ENCODE data around the gene PSMA8. TPM values are rescaled to one million over a fixed set of nuclear protein-coding genes. Genes with fewer than 3 reads are reported as not detected.

Gene PSMA8
- total RNA-seq (0.66 TPM), polyA plus RNA-seq (0.84 TPM)
- long read RNA-seq, donor 1, result 0 reads
- long read RNA-seq, donor 2, partial matches to known transcripts, result 0 of 2 reads
- long read RNA-seq, donor 2, other reads (novel, unspliced or antisense), result 0 of 2 reads
- long read RNA-seq, donor 3, partial matches to known transcripts, result 0 of 1 reads
- long read RNA-seq, donor 3, other reads (novel, unspliced or antisense), result 0 of 1 reads
- long read RNA-seq, donor 4, result 0 reads
- long read RNA-seq, donor 5, partial matches to known transcripts, result 258 of 258 reads
- long read RNA-seq, donor 5, other reads (novel, unspliced or antisense), result 0 of 258 reads
- long read RNA-seq, donor 6, result 0 reads
- long read RNA-seq, donor 7, result 0 reads
- long read RNA-seq, donor 8, result 0 reads
- long read RNA-seq, donor 9, partial matches to known transcripts, result 0 of 1 reads
- long read RNA-seq, donor 9, other reads (novel, unspliced or antisense), result 0 of 1 reads
- long read RNA-seq, donor 10, partial matches to known transcripts, result 150 of 150 reads
- long read RNA-seq, donor 10, other reads (novel, unspliced or antisense), result 0 of 150 reads

DNA sequence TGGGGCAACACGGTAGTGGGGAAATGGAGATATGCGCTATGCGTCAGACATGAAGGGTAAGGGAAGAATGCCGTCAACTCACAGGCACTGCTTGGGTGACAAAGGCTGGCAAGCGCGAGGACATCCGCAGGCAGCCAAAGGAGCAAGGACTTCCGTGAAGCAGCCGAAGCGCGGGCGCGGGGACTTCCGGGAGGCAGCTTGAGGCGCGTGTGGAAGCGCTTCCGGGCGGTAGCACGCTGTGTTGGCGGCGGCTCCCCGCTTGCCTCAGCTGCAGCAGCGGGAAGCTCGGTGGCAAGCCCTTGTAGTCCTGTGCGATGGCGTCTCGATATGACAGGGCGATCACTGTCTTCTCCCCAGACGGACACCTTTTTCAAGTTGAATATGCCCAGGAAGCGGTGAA lies at the start of gene PSMA8:
Gene PSMA8, plus strand, starts transcription at position 218 of the 400 bp plus-strand sequence. Its CDS starts 97 bp downstream, at position 315.
- DNase-seq (ENCODE audit: low read depth in 6 of 9, low spot score in 9 of 9), result peak in 6 of 9 donors; percentile 9 to 53 (median 36)
- peaks cover 0 to 6% of the 10 kb centered on the region in 2 donors for H3K9me3 ChIP-seq (ENCODE audit: control insufficient read depth in 2 of 2, insufficient read depth in 1 of 2, low read length in 1 of 2)
- H3K27ac ChIP-seq (ENCODE audit: low read depth in 1 of 2, low read length in 1 of 2), result no peak within 1 kb of the TSS
- 78% methylated on average over 31 of the region's 31 CpGs for WGBS
- no peaks in the 10 kb centered on the region for H3K27me3 ChIP-seq (ENCODE audit: control insufficient read depth in 2 of 2, insufficient read depth in 1 of 2, low read length in 1 of 2)
- no peaks in the 10 kb centered on the region for H3K36me3 ChIP-seq (ENCODE audit: control insufficient read depth in 2 of 2, insufficient read depth in 2 of 2, low read length in 1 of 2)
- H3K4me3 ChIP-seq (ENCODE audit: low read length in 2 of 2), result peak within 1 kb of the TSS in 1 of 2 donors; percentile 27
- H3K4me1 ChIP-seq (ENCODE audit: control insufficient read depth in 2 of 2, insufficient read depth in 2 of 2, low read length in 2 of 2), result no peaks in the 10 kb centered on the region

DNA sequence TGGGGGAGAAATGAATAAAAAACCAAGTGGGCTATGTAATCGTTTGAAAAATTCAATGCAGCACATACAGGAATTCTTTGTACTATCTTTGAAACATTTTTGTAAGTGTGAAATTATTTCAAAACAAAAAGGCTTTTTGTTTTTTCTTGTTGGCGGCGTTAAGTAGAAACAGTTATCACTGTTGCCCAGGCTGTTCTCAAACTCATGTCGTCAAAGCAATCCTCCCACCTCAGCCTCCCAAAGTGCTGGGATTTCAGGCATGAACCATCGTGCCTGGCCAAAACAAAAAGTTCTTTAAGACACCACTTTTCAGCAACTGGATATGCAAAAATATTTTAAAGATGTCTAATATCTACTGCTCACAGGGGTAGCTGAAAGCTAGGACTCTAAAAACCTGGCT lies 48.6 kb upstream of the PSMA8 start:
- no peak for DNase-seq (ENCODE audit: low read depth in 6 of 9, low spot score in 9 of 9)
- Histone ChIP-seq H3K9me3 (ENCODE audit: control insufficient read depth in 2 of 2, insufficient read depth in 1 of 2, low read length in 1 of 2) (no peaks in the 10 kb centered on the region), H3K4me3 (ENCODE audit: low read length in 2 of 2) (no peak overlapping the region), H3K27me3 (ENCODE audit: control insufficient read depth in 2 of 2, insufficient read depth in 1 of 2, low read length in 1 of 2) (no peaks in the 10 kb centered on the region), H3K36me3 (ENCODE audit: control insufficient read depth in 2 of 2, insufficient read depth in 2 of 2, low read length in 1 of 2) (peaks cover 7 to 23% of the 10 kb centered on the region in 2 donors), H3K27ac (ENCODE audit: low read depth in 1 of 2, low read length in 1 of 2) (no peak overlapping the region), H3K4me1 (ENCODE audit: control insufficient read depth in 2 of 2, insufficient read depth in 2 of 2, low read length in 2 of 2) (peaks cover 0 to 3% of the 10 kb centered on the region in 2 donors)
- 97% methylated on average over 5 of the region's 5 CpGs for WGBS

- Histone ChIP-seq H3K4me1 (ENCODE audit: control insufficient read depth in 2 of 2, insufficient read depth in 2 of 2, low read length in 2 of 2) (peaks cover 3 to 7% of the 10 kb centered on the region in 2 donors), H3K36me3 (ENCODE audit: control insufficient read depth in 2 of 2, insufficient read depth in 2 of 2, low read length in 1 of 2) (peaks cover 3 to 16% of the 10 kb centered on the region in 2 donors)
These were observed 46.7 kb upstream of the PSMA8 start for GRCh38 chr18:26086959-26087358.

GRCh38 chr18:26088487-26088886 lies 45.2 kb upstream of the PSMA8 start:
- no peak overlapping the region for H3K27ac ChIP-seq (ENCODE audit: low read depth in 1 of 2, low read length in 1 of 2)
- WGBS, result 66% methylated on average over 3 of the region's 3 CpGs
- peak in 1 of 9 donors; percentile 25 for DNase-seq (ENCODE audit: low read depth in 6 of 9, low spot score in 9 of 9)
- H3K27me3 ChIP-seq (ENCODE audit: control insufficient read depth in 2 of 2, insufficient read depth in 1 of 2, low read length in 1 of 2), result no peaks in the 10 kb centered on the region
- peaks cover 3 to 7% of the 10 kb centered on the region in 2 donors for H3K4me1 ChIP-seq (ENCODE audit: control insufficient read depth in 2 of 2, insufficient read depth in 2 of 2, low read length in 2 of 2)
- peaks cover 0 to 3% of the 10 kb centered on the region in 2 donors for H3K9me3 ChIP-seq (ENCODE audit: control insufficient read depth in 2 of 2, insufficient read depth in 1 of 2, low read length in 1 of 2)
- H3K36me3 ChIP-seq (ENCODE audit: control insufficient read depth in 2 of 2, insufficient read depth in 2 of 2, low read length in 1 of 2), result peaks cover 3 to 13% of the 10 kb centered on the region in 2 donors
- peak overlapping the region; percentile 96 to 98 for H3K4me3 ChIP-seq (ENCODE audit: low read length in 2 of 2)

More at GRCh38 chr18:26086959-26087358, 46.7 kb upstream of the PSMA8 start:
- Histone ChIP-seq H3K27me3 (ENCODE audit: control insufficient read depth in 2 of 2, insufficient read depth in 1 of 2, low read length in 1 of 2) (no peaks in the 10 kb centered on the region), H3K27ac (ENCODE audit: low read depth in 1 of 2, low read length in 1 of 2) (no peak overlapping the region), H3K4me3 (ENCODE audit: low read length in 2 of 2) (no peak overlapping the region), H3K9me3 (ENCODE audit: control insufficient read depth in 2 of 2, insufficient read depth in 1 of 2, low read length in 1 of 2) (peaks cover 0 to 3% of the 10 kb centered on the region in 2 donors)
- 89% methylated on average over 6 of the region's 6 CpGs for WGBS
- no peak for DNase-seq (ENCODE audit: low read depth in 6 of 9, low spot score in 9 of 9)

- Histone ChIP-seq H3K9me3 (ENCODE audit: control insufficient read depth in 2 of 2, insufficient read depth in 1 of 2, low read length in 1 of 2) (peaks cover 0 to 3% of the 10 kb centered on the region in 2 donors), H3K27ac (ENCODE audit: low read depth in 1 of 2, low read length in 1 of 2) (peak overlapping the region; percentile 0 to 97), H3K27me3 (ENCODE audit: control insufficient read depth in 2 of 2, insufficient read depth in 1 of 2, low read length in 1 of 2) (no peaks in the 10 kb centered on the region), H3K4me3 (ENCODE audit: low read length in 2 of 2) (peak overlapping the region; percentile 96 to 98), H3K36me3 (ENCODE audit: control insufficient read depth in 2 of 2, insufficient read depth in 2 of 2, low read length in 1 of 2) (peaks cover 3 to 11% of the 10 kb centered on the region in 2 donors), H3K4me1 (ENCODE audit: control insufficient read depth in 2 of 2, insufficient read depth in 2 of 2, low read length in 2 of 2) (peaks cover 3 to 7% of the 10 kb centered on the region in 2 donors)
- WGBS, result 3% methylated on average over 35 of the region's 35 CpGs
- peak in 7 of 9 donors; percentile 15 to 55 (median 28) for DNase-seq (ENCODE audit: low read depth in 6 of 9, low spot score in 9 of 9)
These were observed 44.2 kb upstream of the PSMA8 start for GRCh38 chr18:26089293-26090129.

DNA sequence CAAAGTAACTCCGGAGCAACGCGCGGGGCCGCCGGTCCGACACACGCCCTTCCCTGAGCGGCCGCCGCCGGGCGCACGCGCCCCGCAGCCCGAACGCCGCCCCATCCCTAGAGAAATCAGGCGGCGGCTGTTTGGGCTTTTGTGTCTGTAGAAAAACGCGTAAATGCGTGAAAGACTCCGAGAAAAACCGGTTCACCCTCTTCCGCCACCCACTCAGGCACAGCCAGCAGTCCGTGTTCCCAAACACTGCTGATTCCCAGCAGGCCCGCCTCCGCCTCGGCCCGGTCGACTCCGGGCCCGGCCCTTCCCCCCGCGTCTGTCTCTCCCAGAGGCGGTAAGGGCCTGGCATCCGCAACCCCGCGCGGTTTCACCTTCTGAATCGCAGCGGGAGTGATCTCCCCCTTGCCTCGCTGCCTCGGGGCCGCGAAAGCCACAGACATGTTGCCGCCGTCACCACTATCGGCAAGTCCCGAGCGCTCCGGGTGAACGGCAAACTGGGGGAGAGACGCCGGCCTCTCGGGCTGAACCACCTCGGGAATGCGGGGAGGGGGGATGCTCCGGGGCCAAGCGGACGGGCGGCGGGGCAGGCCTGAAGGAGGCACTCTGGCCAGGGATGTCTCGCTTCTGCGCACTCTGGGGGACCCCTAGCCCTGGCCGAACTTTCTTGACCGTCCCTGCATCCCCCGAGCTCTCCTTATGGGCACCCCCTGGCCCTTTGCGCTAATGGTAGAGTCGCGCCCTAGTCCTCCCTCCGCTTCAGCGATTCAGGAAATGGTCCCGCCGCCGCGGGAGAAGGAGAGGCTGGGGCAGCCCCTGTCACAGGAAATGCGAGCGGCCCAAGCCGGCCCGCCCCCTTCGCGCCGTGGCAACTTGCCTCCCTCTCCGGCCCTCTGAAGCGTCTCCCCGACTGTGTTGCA lies 43.3 kb upstream of the PSMA8 start, which contains the start of gene SS18:
Gene SS18, minus strand, starts transcription at position 484 of the 917 bp plus-strand sequence. Its CDS starts 44 bp downstream, at position 440.
- peaks cover 3 to 7% of the 10 kb centered on the region in 2 donors for H3K4me1 ChIP-seq (ENCODE audit: control insufficient read depth in 2 of 2, insufficient read depth in 2 of 2, low read length in 2 of 2)
- WGBS, result under 1% methylated on average over 88 of the region's 89 CpGs
- H3K36me3 ChIP-seq (ENCODE audit: control insufficient read depth in 2 of 2, insufficient read depth in 2 of 2, low read length in 1 of 2), result peaks cover 3 to 5% of the 10 kb centered on the region in 2 donors
- H3K27ac ChIP-seq (ENCODE audit: low read depth in 1 of 2, low read length in 1 of 2), result peak within 1 kb of the TSS; percentile 94 to 97
- DNase-seq (ENCODE audit: low read depth in 6 of 9, low spot score in 9 of 9), result peak; percentile 64 to 94 (median 81)
- H3K27me3 ChIP-seq (ENCODE audit: control insufficient read depth in 2 of 2, insufficient read depth in 1 of 2, low read length in 1 of 2), result no peaks in the 10 kb centered on the region
- peak within 1 kb of the TSS; percentile 96 to 98 for H3K4me3 ChIP-seq (ENCODE audit: low read length in 2 of 2)
- H3K9me3 ChIP-seq (ENCODE audit: control insufficient read depth in 2 of 2, insufficient read depth in 1 of 2, low read length in 1 of 2), result peaks cover 0 to 3% of the 10 kb centered on the region in 2 donors

GRCh38 chr18:26091047-26091630 lies 42.5 kb upstream of the PSMA8 start:
- 7% methylated on average over 29 of the region's 29 CpGs for WGBS

DNA sequence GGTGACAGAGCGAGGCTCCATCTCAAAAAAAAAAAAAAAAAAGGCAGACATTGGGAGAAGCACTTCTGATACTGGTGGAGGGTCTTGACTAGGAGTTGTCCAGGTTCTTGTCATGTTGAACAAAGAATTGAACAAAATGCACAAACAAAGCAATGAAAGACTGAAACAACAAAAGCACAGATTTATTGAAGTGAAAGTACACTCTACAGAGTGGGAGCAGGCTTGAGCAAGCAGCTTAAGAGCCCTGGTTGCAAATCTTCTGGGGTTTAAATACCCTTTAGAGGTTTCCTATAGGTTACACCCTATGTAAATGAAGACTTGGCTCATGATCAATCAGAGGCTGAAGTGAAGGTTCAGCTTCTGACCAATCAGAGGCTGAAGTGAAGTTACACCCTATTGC lies 36.8 kb upstream of the PSMA8 start:
- Histone ChIP-seq H3K4me3 (ENCODE audit: low read length in 2 of 2) (no peak overlapping the region), H3K36me3 (ENCODE audit: control insufficient read depth in 2 of 2, insufficient read depth in 2 of 2, low read length in 1 of 2) (no peaks in the 10 kb centered on the region), H3K27ac (ENCODE audit: low read depth in 1 of 2, low read length in 1 of 2) (no peak overlapping the region), H3K9me3 (ENCODE audit: control insufficient read depth in 2 of 2, insufficient read depth in 1 of 2, low read length in 1 of 2) (peaks cover 0 to 3% of the 10 kb centered on the region in 2 donors), H3K4me1 (ENCODE audit: control insufficient read depth in 2 of 2, insufficient read depth in 2 of 2, low read length in 2 of 2) (no peaks in the 10 kb centered on the region), H3K27me3 (ENCODE audit: control insufficient read depth in 2 of 2, insufficient read depth in 1 of 2, low read length in 1 of 2) (no peaks in the 10 kb centered on the region)
- DNase-seq (ENCODE audit: low read depth in 6 of 9, low spot score in 9 of 9), result no peak
- WGBS, result 44% methylated on average over 1 of the region's 1 CpG

More at GRCh38 chr18:26091047-26091630, 42.5 kb upstream of the PSMA8 start:
- Histone ChIP-seq H3K27ac (ENCODE audit: low read depth in 1 of 2, low read length in 1 of 2) (peak overlapping the region; percentile 94 to 97), H3K9me3 (ENCODE audit: control insufficient read depth in 2 of 2, insufficient read depth in 1 of 2, low read length in 1 of 2) (peaks cover 0 to 3% of the 10 kb centered on the region in 2 donors), H3K4me1 (ENCODE audit: control insufficient read depth in 2 of 2, insufficient read depth in 2 of 2, low read length in 2 of 2) (peaks cover 3 to 7% of the 10 kb centered on the region in 2 donors), H3K4me3 (ENCODE audit: low read length in 2 of 2) (peak overlapping the region; percentile 96 to 98), H3K27me3 (ENCODE audit: control insufficient read depth in 2 of 2, insufficient read depth in 1 of 2, low read length in 1 of 2) (no peaks in the 10 kb centered on the region), H3K36me3 (ENCODE audit: control insufficient read depth in 2 of 2, insufficient read depth in 2 of 2, low read length in 1 of 2) (peaks cover 0 to 4% of the 10 kb centered on the region in 2 donors)
- peak in 2 of 9 donors; percentile 40 to 47 for DNase-seq (ENCODE audit: low read depth in 6 of 9, low spot score in 9 of 9)
